ENCODE measurements around the gene SLC28A2. TPM values are rescaled to one million over a fixed set of nuclear protein-coding genes. Genes with fewer than 3 reads are reported as not detected.

The SLC28A2 gene
- total RNA-seq, 2 experiments from 2014 or later: not detected

- ATAC-seq (ENCODE audit: poor library complexity) (no peak), DNase-seq (no peak)
- no peak overlapping the region for H3K27ac ChIP-seq (ENCODE audit: low read depth in 1 of 2, low read length in 2 of 2)
- no peak for TF ChIP-seq CTCF (IDR thresholded peaks at IDR 0.05)
- ChIA-PET CTCF (no interaction called here), POLR2A (no interaction called here)
- H3K4me1 ChIP-seq (ENCODE audit: insufficient read depth, low read length): no peaks in the 10 kb centered on the region
- H3K36me3 ChIP-seq (ENCODE audit: insufficient read depth, low read length): no peaks in the 10 kb centered on the region
- H3K4me3 Mint-ChIP-seq: no peak overlapping the region
- H3K36me3 Mint-ChIP-seq (ENCODE audit: low read depth): no peaks in the 10 kb centered on the region
- H3K9me3 ChIP-seq (ENCODE audit: control insufficient read depth in 1 of 2, insufficient read depth in 1 of 2, low read length in 2 of 2): no peaks in the 10 kb centered on the region
- peaks cover 2 to 11% of the 10 kb centered on the region in 2 experiments for H3K27me3 ChIP-seq (ENCODE audit: control insufficient read depth in 1 of 2, insufficient read depth in 2 of 2, low read length in 2 of 2)
- no peaks in the 10 kb centered on the region for H3K9me3 Mint-ChIP-seq
- intact Hi-C loops (cut with DNase I, micrococcal nuclease): no loop called here
- peaks cover 30% of the 10 kb centered on the region for H3K27me3 Mint-ChIP-seq
- no peak overlapping the region for H3K4me3 ChIP-seq (ENCODE audit: low read length)
- H3K4me1 Mint-ChIP-seq (ENCODE audit: low read depth): no peaks in the 10 kb centered on the region
- no peak overlapping the region for H3K27ac Mint-ChIP-seq
These were observed 74.2 kb downstream of the SLC28A2 start for GRCh38 chr15:45326280-45326679.

GRCh38 chr15:45326741-45327140, 74.7 kb downstream of the SLC28A2 start:
- H3K27me3 Mint-ChIP-seq: peaks cover 31% of the 10 kb centered on the region
- ChIA-PET POLR2A (no interaction called here), CTCF (no interaction called here)
- Histone ChIP-seq H3K4me3 (ENCODE audit: low read length) (no peak overlapping the region), H3K9me3 (ENCODE audit: control insufficient read depth in 1 of 2, insufficient read depth in 1 of 2, low read length in 2 of 2) (no peaks in the 10 kb centered on the region), H3K27me3 (ENCODE audit: control insufficient read depth in 1 of 2, insufficient read depth in 2 of 2, low read length in 2 of 2) (peaks cover 0 to 11% of the 10 kb centered on the region in 2 experiments), H3K4me1 (ENCODE audit: insufficient read depth, low read length) (no peaks in the 10 kb centered on the region), H3K36me3 (ENCODE audit: insufficient read depth, low read length) (no peaks in the 10 kb centered on the region), H3K27ac (ENCODE audit: low read depth in 1 of 2, low read length in 2 of 2) (no peak overlapping the region)
- ATAC-seq (ENCODE audit: poor library complexity): no peak
- no peak for DNase-seq
- TF ChIP-seq CTCF (IDR thresholded peaks at IDR 0.05): no peak
- no peaks in the 10 kb centered on the region for H3K9me3 Mint-ChIP-seq
- H3K4me1 Mint-ChIP-seq (ENCODE audit: low read depth): no peaks in the 10 kb centered on the region
- intact Hi-C loops (cut with DNase I, micrococcal nuclease): no loop called here
- no peak overlapping the region for H3K27ac Mint-ChIP-seq
- H3K36me3 Mint-ChIP-seq (ENCODE audit: low read depth): no peaks in the 10 kb centered on the region
- no peak overlapping the region for H3K4me3 Mint-ChIP-seq

Other genes with a start within 250 kb of the SLC28A2 start
- gene SORD, start 229.0 kb upstream of the SLC28A2 start, total RNA-seq: 1 to 10 TPM; 1.7 to 1.8 TPM
- under 1 TPM; 0.05 to 0.08 TPM for gene DUOX2, start 138.1 kb upstream of the SLC28A2 start, total RNA-seq
- not detected for gene DUOXA2, start 137.9 kb upstream of the SLC28A2 start, total RNA-seq
- gene DUOXA1, start 122.4 kb upstream of the SLC28A2 start, total RNA-seq: 1 to 10 TPM in 1 of 2 experiments, under 1 TPM in 1; 0.44 to 1.0 TPM
- under 1 TPM; 0.17 to 0.25 TPM for gene DUOX1, start 122.2 kb upstream of the SLC28A2 start, total RNA-seq
- 1 to 10 TPM; 3.7 to 3.9 TPM for gene SHF, start 64.3 kb upstream of the SLC28A2 start, total RNA-seq
- gene GATM, start 126.3 kb downstream of the SLC28A2 start, total RNA-seq: under 1 TPM; 0.55 to 0.70 TPM